ENCODE results near the gene RABEP1.

RABEP1 gene

DNA sequence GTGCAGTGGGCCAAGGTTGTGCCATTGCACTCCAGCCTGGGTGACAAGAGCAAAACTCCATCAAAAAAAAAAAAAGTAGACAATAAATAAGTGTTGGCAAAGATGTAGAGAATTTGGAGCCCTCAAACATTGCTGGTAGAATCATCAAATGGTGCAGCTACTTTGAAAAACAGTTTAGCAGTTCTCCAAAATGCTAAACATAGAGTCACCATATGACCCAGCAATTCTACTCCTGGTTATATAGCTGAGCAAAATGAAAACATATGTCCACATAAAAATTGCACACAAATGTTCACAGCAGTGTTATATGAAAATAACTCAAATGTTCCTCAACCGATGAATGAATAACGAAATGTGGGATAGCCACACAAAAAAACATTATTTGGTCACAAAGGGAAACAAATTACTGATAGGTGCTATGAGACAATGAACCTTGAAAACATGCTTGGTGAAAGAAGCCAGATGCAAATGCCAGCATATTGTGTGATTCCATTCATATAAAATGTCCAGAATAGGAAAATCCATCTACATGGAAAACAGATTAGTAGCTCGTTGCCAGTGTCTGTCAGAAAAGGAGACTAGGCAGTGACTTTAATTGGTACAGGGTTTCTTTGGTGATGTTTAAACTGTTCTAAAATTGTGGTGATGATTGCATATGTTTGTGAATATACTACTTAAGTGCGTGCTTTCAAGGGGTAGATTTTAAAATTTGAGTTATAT is 12.7 kb upstream of the RABEP1 start:
- no peak for DNase-seq

GRCh38 chr17:5272322-5272721 is 9.8 kb upstream of the RABEP1 start:
- no peak for DNase-seq

DNA sequence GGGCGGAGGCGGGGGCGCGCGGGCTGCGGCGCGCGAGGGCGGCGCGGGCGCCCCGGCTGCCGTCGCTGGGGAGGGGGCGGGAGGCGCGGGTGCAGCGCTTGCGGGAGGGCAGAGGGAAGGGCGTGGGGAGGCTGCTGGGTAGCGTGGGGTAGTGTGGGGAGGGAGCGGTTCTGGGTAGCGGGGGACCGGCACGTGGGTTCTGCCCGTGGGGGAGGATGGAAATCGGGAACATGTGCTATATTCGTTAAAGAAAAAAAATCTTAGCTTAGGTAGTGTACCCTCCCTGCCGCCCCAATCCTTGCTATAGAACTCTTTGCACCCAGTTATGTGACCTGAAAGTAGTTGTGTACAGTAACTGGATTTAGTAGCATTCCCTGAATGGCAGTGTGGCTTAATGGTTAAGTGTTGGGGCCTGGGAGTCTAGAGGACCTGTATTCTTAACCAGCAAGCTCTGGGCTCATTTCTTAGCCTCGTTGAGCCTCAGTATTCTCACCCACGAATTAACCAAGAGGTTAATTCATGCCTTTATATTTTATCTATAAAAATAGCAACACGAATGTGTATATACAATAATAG is 646 bp downstream of the RABEP1 start:
- no peak for DNase-seq

- no peak for DNase-seq
Observed at GRCh38 chr17:5283571-5284315, 1.7 kb downstream of the RABEP1 start.

GRCh38 chr17:5284681-5285080 is 2.6 kb downstream of the RABEP1 start:
- DNase-seq = no peak

DNA sequence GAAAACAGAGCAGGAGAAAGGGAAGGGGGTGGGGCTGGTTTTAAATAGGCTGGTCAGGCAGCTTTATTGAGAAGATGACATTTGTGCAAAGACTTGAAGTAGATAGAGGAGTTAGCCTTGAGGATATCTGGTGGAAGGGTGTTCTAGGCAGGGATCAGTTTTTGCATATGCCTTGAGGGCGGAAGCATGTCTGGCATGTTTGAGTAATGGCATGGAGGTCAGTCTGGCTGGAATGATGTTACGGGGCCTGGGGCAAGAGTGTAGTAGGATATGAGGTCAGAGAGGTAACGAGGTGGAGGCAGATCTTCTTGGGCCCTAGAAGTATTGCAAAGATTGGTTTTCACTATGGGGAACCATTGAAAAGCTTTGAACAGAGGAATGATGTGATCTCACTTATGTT is 4.8 kb downstream of the RABEP1 start:
- DNase-seq = no peak

GRCh38 chr17:5291683-5292350 is 9.7 kb downstream of the RABEP1 start:
- DNase-seq = no peak

- DNase-seq = no peak
Observed at GRCh38 chr17:5297245-5297644, 15.2 kb downstream of the RABEP1 start.

GRCh38 chr17:5299383-5299782 is 17.3 kb downstream of the RABEP1 start:
- DNase-seq = no peak

DNA sequence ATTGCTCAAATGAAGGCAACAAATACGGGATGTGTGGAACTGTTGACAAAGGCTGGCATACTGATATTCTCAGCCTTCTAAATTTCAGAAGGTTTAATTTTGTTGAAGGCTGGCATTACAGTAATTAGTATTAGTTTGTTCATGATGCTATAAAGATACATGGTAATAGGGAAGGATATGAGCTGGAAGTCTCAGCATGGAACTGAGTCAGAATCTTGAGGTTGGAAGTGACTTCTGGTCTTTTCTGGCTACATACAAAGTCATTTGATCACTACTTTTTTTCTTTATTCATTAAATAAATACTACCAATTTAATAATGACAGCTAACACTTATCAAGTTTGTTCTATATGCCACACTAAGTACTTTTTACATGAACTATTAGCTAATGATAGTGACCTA is 22.6 kb downstream of the RABEP1 start:
- no peak for DNase-seq

- DNase-seq = no peak
Observed at GRCh38 chr17:5309851-5310250, 27.8 kb downstream of the RABEP1 start.

- DNase-seq = no peak
Observed at GRCh38 chr17:5325851-5326250, 43.8 kb downstream of the RABEP1 start.

DNA sequence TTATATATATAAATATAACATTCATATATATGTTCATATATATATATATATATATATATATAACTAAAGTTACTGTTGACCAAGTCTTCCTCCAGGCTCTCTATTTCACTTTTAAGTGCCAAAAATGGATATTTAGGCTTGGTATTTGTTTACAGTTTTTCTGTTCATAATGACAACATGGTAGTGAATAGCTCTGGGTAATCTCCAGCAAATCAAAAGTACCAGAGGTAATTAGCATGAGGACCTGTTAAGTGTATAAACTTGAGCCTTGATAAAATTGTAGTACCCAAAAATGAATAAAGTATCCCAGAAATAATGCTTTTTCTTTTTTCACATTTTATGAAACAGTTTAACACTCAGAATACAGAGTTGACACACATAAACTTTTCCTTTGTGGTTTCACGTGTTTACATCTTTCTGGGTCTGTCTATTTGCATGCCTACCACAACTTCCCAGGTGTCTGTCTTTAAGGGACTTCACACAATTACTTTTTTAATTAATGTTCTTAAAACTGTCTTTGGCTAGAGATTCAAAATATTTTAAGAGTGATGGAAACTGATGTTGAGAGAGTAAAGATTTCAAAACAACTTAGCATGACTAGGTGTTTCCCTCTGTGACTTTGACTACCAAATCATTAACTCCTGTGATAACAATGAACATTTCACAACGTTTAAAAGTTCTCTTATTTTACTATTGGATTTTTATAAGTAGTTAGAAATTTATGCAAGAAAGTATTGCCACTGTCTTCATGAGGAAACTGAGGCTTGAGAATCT is 47.9 kb downstream of the RABEP1 start:
- DNase-seq = no peak

DNA sequence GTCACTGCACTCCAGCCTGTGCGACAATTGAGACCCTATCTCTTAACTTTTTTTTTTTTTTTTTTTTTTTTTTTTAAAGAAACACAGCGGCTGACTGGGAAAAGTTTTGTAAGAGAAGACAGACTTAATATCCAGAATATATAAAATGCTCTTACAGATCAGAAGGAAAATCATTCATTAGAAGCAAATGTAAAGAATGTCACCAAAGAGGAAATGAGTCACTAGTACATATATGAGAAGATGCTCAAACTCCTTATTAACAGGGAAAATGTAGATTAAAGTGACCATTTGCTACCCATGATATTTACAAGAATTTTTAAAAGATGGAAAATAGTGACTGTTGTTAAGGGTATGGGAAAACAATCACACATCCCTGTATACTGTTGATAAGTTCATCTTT is 48.9 kb downstream of the RABEP1 start:
- no peak for DNase-seq

GRCh38 chr17:5331506-5331905 is 49.4 kb downstream of the RABEP1 start:
- no peak for DNase-seq

- DNase-seq = no peak
Observed at GRCh38 chr17:5344914-5345313, 62.8 kb downstream of the RABEP1 start.

DNA sequence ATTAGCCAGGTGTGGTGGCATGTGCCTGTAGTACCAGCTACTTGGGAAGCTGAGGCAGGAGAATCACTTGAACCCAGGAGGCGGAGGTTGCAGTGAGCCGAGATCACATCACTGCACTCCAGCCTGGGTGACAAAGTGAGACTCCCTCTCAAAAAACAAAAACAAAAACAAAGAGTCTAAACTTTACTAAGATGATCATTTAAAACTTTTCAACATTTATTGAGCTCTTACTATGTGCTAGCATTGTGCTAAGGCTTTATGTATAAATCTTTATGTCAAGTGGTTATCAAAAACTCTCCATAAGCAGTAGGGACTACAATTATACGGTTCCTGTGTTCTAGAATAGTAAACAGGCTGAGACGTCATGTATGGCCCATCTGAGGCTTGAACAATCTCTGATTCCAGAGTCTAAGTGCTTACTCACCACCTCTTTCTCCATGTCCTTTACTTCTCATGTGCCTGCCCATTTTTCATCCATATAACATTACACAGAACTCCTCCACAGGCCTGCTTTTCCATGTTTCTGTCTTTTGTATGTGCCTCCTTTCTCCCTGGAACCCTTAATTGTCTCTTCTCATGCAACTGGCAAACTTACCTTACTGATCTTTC is 70.7 kb downstream of the RABEP1 start:
- DNase-seq = no peak

DNA sequence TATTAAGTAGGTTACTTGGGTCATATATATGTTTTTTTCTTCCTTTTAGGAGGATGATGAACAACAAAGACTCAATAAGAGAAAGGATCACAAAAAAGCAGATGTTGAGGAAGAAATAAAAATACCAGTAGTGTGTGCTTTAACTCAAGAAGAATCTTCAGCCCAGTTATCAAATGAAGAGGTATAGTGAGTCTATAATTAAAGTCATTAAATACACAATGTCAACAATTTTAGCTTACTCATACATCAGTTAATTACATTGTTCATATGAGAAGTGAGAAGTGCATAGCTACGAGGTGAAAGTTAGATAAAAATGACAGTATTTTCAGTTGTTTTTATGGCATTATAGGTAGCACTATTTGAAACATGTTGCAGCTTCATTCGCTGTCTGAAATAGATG is 72.2 kb downstream of the RABEP1 start:
- DNase-seq = no peak

- DNase-seq = no peak
Observed at GRCh38 chr17:5354886-5355415, 72.9 kb downstream of the RABEP1 start.

- DNase-seq = no peak
Observed at GRCh38 chr17:5355421-5356129, 73.5 kb downstream of the RABEP1 start.

GRCh38 chr17:5361426-5361825 is 79.3 kb downstream of the RABEP1 start:
- no peak for DNase-seq

Data from NCI-H1436 (cell line).